GM10266 (cell line): Measurements from ENCODE around the gene RUFY1.
"Not testable (repeated sequence)": the region's sequence is repeated elsewhere in the genome, so short reads cannot be mapped to it uniquely, and the experiment has no call there.

ENCODE experiments used
- DNase-seq: peaks from one replicate; pipeline ENCODE4 v3.0.0; 2012; ENCODE audit errors: extremely low spot score
- CTCF ChIP-seq: IDR thresholded peaks from 2 replicates; pipeline ENCODE4 v1.5.1; 2012; ENCODE audit warnings: mild to moderate bottlenecking, low read depth; ENCODE audit not compliant: control insufficient read depth, insufficient read depth; ENCODE audit errors: missing control alignments

RUFY1 gene

GRCh38 chr5:179533907-179534306 is 16.4 kb upstream of the RUFY1 start:
- no peak for TF ChIP-seq CTCF
- no peak for DNase-seq

- DNase-seq = peak; percentile 61
- TF ChIP-seq CTCF = no peak
These were observed 15.9 kb upstream of the RUFY1 start for GRCh38 chr5:179534431-179534830.

GRCh38 chr5:179536676-179537075 is 13.7 kb upstream of the RUFY1 start:
- no peak for DNase-seq
- no peak for TF ChIP-seq CTCF

GRCh38 chr5:179542170-179542569 is 8.2 kb upstream of the RUFY1 start:
- no peak for TF ChIP-seq CTCF
- DNase-seq = no peak

- not testable (repeated sequence) for DNase-seq
These were observed 7.1 kb upstream of the RUFY1 start for GRCh38 chr5:179543275-179543674.

- no peak for DNase-seq
- no peak for TF ChIP-seq CTCF
These were observed 2.7 kb downstream of the RUFY1 start for GRCh38 chr5:179553006-179553405.

- TF ChIP-seq CTCF = no peak
- no peak for DNase-seq
These were observed 3.5 kb downstream of the RUFY1 start for GRCh38 chr5:179553875-179554274.

GRCh38 chr5:179554981-179555380 is 4.6 kb downstream of the RUFY1 start:
- DNase-seq = no peak
- TF ChIP-seq CTCF = no peak

GRCh38 chr5:179558261-179558799 is 8.0 kb downstream of the RUFY1 start:
- DNase-seq = not testable (repeated sequence)
